B cell (primary cell): ENCODE results near the gene TEAD1. TPM values are rescaled to one million over a fixed set of nuclear protein-coding genes. Genes with fewer than 3 reads are reported as not detected.

Source experiments
- ATAC-seq: fragments of 200-7000 bp; cut with Tn5 transposase; one replicate; pipeline ENCODE4 v1.10.0; 2021; ENCODE audit warnings: low read depth, mild to moderate bottlenecking, moderate number of reproducible peaks, moderate library complexity
- CTCF ChIA-PET: fragments of 350-600 bp; sonication (Branson Sonifier 250); formaldehyde crosslinking; loops from one replicate; lab custom pipeline; 2021; ENCODE audit warnings: antibody characterized with exemption, inconsistent platforms; lab: Charles Lee
- POLR2A ChIA-PET: fragments of 350-600 bp; sonication (Branson Sonifier 250); formaldehyde crosslinking; loops from one replicate; lab custom pipeline; 2021; ENCODE audit warnings: antibody characterized with exemption; lab: Charles Lee
- DNase-seq: peaks from one replicate; pipeline ENCODE4 v3.0.0; 2013
- H2AFZ ChIP-seq: 2 replicates; pipeline ENCODE4 v1.6.1; 2012; ENCODE audit warnings: mild to moderate bottlenecking, low read depth, low read length; ENCODE audit not compliant: insufficient read depth, poor library complexity, severe bottlenecking
- H3K27ac ChIP-seq, 2 donors: 1 replicate in 1 of 2; 2 replicates in 1 of 2; pipeline ENCODE4 v1.5.1; 2012 to 2013; ENCODE audit warnings: low read length in 2 of 2, mild to moderate bottlenecking in 2 of 2, moderate library complexity in 1 of 2
- H3K27me3 ChIP-seq, 4 experiments: fragments of 200-600 bp in 1 of 4; sonication (generic) in 1 of 4; replicated peaks in 1 of 4; 1 replicate in 2 of 4; 2 replicates in 2 of 4; pipeline versions ENCODE4 v1.6.1 to v1.7.0; 2013 to 2016; ENCODE audit warnings: low read length in 3 of 4, mild to moderate bottlenecking in 2 of 4, mixed read lengths in 1 of 4, moderate library complexity in 1 of 4; ENCODE audit not compliant: insufficient read depth in 4 of 4, control insufficient read depth in 3 of 4; ENCODE audit errors: control extremely low read depth in 1 of 4
- H3K36me3 ChIP-seq, 2 experiments: replicated peaks in 1 of 2; 1 replicate in 1 of 2; 2 replicates in 1 of 2; pipeline versions ENCODE4 v1.6.1 to v1.7.1; 2013; ENCODE audit warnings: low read length in 1 of 2; ENCODE audit not compliant: insufficient read depth in 2 of 2, control insufficient read depth in 1 of 2; ENCODE audit errors: control extremely low read depth in 1 of 2, extremely low read depth in 1 of 2
- H3K4me1 ChIP-seq, 2 donors: fragments of 200-600 bp in 1 of 2; sonication (generic) in 1 of 2; 1 replicate in 1 of 2; 2 replicates in 1 of 2; pipeline versions ENCODE4 v1.5.1 to v1.6.1; 2013 to 2017; ENCODE audit warnings: low read length in 2 of 2; ENCODE audit not compliant: control insufficient read depth in 2 of 2, insufficient read depth in 2 of 2
- H3K4me2 ChIP-seq: replicated peaks from 2 replicates; pipeline ENCODE3; 2012; ENCODE audit warnings: mild to moderate bottlenecking, low read depth, low read length; ENCODE audit not compliant: poor library complexity, severe bottlenecking
- H3K4me3 ChIP-seq, 5 experiments: fragments of 200-600 bp in 1 of 5; sonication (generic) in 1 of 5; 1 replicate in 3 of 5; 2 replicates in 2 of 5; pipeline versions ENCODE4 v1.5.1 to v1.7.0; 2011 to 2016; ENCODE audit warnings: low read length in 4 of 5, mild to moderate bottlenecking in 4 of 5, low read depth in 2 of 5, control low read depth in 1 of 5, moderate library complexity in 1 of 5; ENCODE audit not compliant: insufficient read depth in 1 of 5; ENCODE audit errors: control extremely low read depth in 1 of 5, extremely low read depth in 1 of 5
- H3K79me2 ChIP-seq: fragments of 200-600 bp; sonication (generic); one replicate; pipeline ENCODE4 v1.6.0; 2016; ENCODE audit warnings: low read length; ENCODE audit not compliant: control insufficient read depth, insufficient read depth
- H3K9ac ChIP-seq: fragments of 200-600 bp; sonication (generic); 2 replicates; pipeline ENCODE4 v1.6.1; 2017; ENCODE audit warnings: mild to moderate bottlenecking, low read length, moderate library complexity
- H3K9me3 ChIP-seq, 3 donors: one replicate each; pipeline versions ENCODE4 v1.6.1 to v1.7.1; 2013; ENCODE audit warnings: low read length in 2 of 3; ENCODE audit not compliant: control insufficient read depth in 2 of 3, insufficient read depth in 1 of 3; ENCODE audit errors: control extremely low read depth in 1 of 3
- H4K20me1 ChIP-seq: 2 replicates; pipeline ENCODE4 v1.6.0; 2012; ENCODE audit warnings: mild to moderate bottlenecking, low read length; ENCODE audit not compliant: insufficient read depth, control insufficient read depth, poor library complexity, severe bottlenecking
- H3K27ac Mint-ChIP-seq: one replicate; pipeline ENCODE4 v1.8.0; 2021; ENCODE audit warnings: mixed read lengths
- H3K27me3 Mint-ChIP-seq: one replicate; pipeline ENCODE4 v1.8.0; 2021; ENCODE audit warnings: mixed read lengths
- H3K4me1 Mint-ChIP-seq: one replicate; pipeline ENCODE4 v1.8.0; 2021; ENCODE audit warnings: mixed read lengths
- H3K4me3 Mint-ChIP-seq: one replicate; pipeline ENCODE4 v1.8.0; 2021; ENCODE audit warnings: mixed read lengths
- H3K9me3 Mint-ChIP-seq: one replicate; pipeline ENCODE4 v1.8.0; 2022; ENCODE audit warnings: mixed read lengths; ENCODE audit not compliant: insufficient read depth
- EZH2 ChIP-seq: IDR thresholded peaks from 2 replicates; pipeline ENCODE4 v1.6.1; 2012; ENCODE audit warnings: borderline replicate concordance, low read depth, mild to moderate bottlenecking, moderate library complexity, low read length; ENCODE audit not compliant: insufficient read depth, poor library complexity, severe bottlenecking
- WGBS: methylation state at CpG from one replicate; pipeline ENCODE4 v1.1.5; 2013; ENCODE audit warnings: missing lambda C conversion rate; ENCODE audit not compliant: insufficient coverage; 5-methylcytosine and 5-hydroxymethylcytosine counted together
- intact Hi-C: fragments of 100-400 bp; cut with micrococcal nuclease; formaldehyde crosslinking; loops from one replicate; pipeline ENCODE4 v1.10.0; 2022
- polyA plus RNA-seq: library from polyadenylated mRNA; depleted of rRNA; stranded (reverse); fragments of >200 nt; gene quantifications from 2 replicates; pipeline ENCODE4 v1.2.3, GENCODE V29; 2012
- total RNA-seq, 2 donors: library from RNA; stranded (reverse); fragments of 120-200 nt in 1 of 2; gene quantifications; 1 replicate in 1 of 2; 2 replicates in 1 of 2; pipeline versions ENCODE4 v1.2.3 to v1.2.4, GENCODE V29; 2013 to 2022
- TF ChIP-seq, protein P1 (sequence below): fragments of 200-600 bp; IDR thresholded peaks from one replicate; pipeline ENCODE4 v1.8.0; 2022; ENCODE audit warnings: antibody characterized with exemption, mild to moderate bottlenecking

Gene TEAD1
- total and polyA plus RNA-seq, 2 donors (not counting 1 experiment from before 2014, with no cell fraction given), result 0.30 TPM; not detected in 1

DNA sequence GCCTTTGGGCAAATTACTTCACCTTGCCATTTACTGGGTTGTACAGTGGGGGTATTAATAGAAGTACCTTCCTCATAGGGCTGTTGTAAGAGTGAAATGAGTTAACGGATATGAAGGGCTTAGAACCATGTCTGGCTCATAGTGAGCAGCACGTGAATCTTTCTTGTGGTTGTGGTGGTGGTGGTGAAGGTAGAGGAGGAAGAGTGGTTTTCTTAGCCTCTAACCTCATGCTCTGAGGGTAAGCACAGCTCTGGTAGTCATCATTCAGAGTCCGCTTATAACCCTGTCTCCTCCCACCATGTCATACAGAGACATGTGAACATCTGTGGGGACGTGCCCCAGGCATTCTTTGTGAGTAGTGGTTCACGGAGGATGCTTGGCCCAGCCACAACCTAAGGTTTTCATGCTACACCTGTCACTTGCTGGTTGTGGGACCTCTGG is 43.6 kb downstream of the TEAD1 start:
- H3K9ac ChIP-seq, result no peak overlapping the region
- no peak overlapping the region for H3K4me2 ChIP-seq
- DNase-seq (no peak), ATAC-seq (no peak)
- H3K27ac Mint-ChIP-seq, result no peak overlapping the region
- H3K4me1 ChIP-seq, result no peaks in the 10 kb centered on the region
- H3K36me3 ChIP-seq, result no peaks in the 10 kb centered on the region
- H3K27me3 Mint-ChIP-seq, result peaks cover 38% of the 10 kb centered on the region
- peaks cover 0 to 11% (median 4%) of the 10 kb centered on the region in 4 experiments for H3K27me3 ChIP-seq
- no peaks in the 10 kb centered on the region for H3K79me2 ChIP-seq
- TF ChIP-seq, protein P1, sequence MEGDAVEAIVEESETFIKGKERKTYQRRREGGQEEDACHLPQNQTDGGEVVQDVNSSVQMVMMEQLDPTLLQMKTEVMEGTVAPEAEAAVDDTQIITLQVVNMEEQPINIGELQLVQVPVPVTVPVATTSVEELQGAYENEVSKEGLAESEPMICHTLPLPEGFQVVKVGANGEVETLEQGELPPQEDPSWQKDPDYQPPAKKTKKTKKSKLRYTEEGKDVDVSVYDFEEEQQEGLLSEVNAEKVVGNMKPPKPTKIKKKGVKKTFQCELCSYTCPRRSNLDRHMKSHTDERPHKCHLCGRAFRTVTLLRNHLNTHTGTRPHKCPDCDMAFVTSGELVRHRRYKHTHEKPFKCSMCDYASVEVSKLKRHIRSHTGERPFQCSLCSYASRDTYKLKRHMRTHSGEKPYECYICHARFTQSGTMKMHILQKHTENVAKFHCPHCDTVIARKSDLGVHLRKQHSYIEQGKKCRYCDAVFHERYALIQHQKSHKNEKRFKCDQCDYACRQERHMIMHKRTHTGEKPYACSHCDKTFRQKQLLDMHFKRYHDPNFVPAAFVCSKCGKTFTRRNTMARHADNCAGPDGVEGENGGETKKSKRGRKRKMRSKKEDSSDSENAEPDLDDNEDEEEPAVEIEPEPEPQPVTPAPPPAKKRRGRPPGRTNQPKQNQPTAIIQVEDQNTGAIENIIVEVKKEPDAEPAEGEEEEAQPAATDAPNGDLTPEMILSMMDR, result no peak
- no peak for TF ChIP-seq EZH2
- H3K4me1 Mint-ChIP-seq, result no peaks in the 10 kb centered on the region
- no peak overlapping the region for H3K27ac ChIP-seq
- 46% methylated on average over 3 of the region's 5 CpGs for whole genome bisulfite sequencing
- no peak overlapping the region for H3K4me3 ChIP-seq
- ChIA-PET CTCF (no interaction called here), POLR2A (no interaction called here)
- no peaks in the 10 kb centered on the region for H4K20me1 ChIP-seq
- H2AFZ ChIP-seq, result no peak overlapping the region
- no peaks in the 10 kb centered on the region for H3K9me3 Mint-ChIP-seq
- H3K9me3 ChIP-seq, result peaks cover 0 to 8% (median 0%) of the 10 kb centered on the region in 3 donors
- H3K4me3 Mint-ChIP-seq, result no peak overlapping the region
- intact Hi-C loops, result no loop called here

DNA sequence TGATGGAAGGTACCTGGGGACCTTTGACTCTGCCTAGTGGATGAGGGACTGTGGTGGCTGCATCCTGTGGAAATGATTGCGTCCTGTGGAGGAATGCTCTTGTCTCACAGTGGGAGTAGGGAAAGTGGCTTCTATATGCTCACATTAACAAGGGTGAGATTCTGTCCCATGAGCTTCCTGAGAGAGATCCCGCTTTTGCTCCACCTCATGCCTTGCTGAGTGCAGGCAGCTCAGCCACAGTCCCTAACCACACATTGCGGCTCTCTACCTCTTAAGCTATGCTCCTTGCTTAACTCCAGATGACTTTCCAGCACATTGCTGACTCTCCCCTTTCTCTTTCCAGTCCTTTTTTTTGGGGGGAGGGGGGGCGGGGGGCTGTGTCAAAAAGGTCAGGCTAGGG is 45.0 kb downstream of the TEAD1 start:
- POLR2A ChIA-PET, result no interaction called here
- H3K79me2 ChIP-seq, result no peaks in the 10 kb centered on the region
- Mint-ChIP-seq H3K4me3 (no peak overlapping the region), H3K27ac (no peak overlapping the region), H3K4me1 (no peaks in the 10 kb centered on the region), H3K9me3 (no peaks in the 10 kb centered on the region), H3K27me3 (peaks cover 41% of the 10 kb centered on the region)
- H4K20me1 ChIP-seq, result no peaks in the 10 kb centered on the region
- CTCF ChIA-PET, result no interaction called here
- H3K4me3 ChIP-seq, result no peak overlapping the region
- intact Hi-C loops, result no loop called here
- no peaks in the 10 kb centered on the region for H3K36me3 ChIP-seq
- no peak for TF ChIP-seq EZH2
- TF ChIP-seq, protein P1, result no peak
- H3K9ac ChIP-seq, result no peak overlapping the region
- no peaks in the 10 kb centered on the region for H3K4me1 ChIP-seq
- DNase-seq, result no peak
- peaks cover 0 to 4% (median 0%) of the 10 kb centered on the region in 3 donors for H3K9me3 ChIP-seq
- no peak for ATAC-seq
- H3K27me3 ChIP-seq, result peaks cover 0 to 11% (median 2%) of the 10 kb centered on the region in 4 experiments
- 80% methylated on average over 3 of the region's 4 CpGs for WGBS
- no peak overlapping the region for H2AFZ ChIP-seq
- H3K4me2 ChIP-seq, result no peak overlapping the region
- H3K27ac ChIP-seq, result no peak overlapping the region
